ENCODE results near the gene COL4A2.

DNA sequence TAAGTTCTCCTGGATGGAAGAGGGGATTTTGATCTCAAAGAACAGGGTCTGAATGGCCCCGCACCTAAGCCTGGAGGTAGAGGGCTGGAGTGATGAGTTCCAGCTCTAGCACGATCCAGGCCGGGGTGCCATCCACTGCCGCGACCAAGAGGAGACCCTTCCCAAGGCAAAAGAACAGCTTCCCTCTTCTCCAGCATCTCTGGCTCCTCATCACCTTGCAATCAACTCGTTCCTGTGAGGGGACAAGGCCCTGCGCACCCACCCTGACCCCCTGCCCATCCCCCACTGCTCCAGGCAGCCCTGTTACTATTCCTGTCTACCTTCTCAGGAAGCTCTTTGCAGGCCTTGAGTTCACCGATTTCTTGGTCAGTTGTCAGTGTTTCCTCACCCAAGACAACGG lies 17.9 kb upstream of the COL4A2 start:
- TF ChIP-seq GATA2 (IDR thresholded peaks at IDR 0.05; ENCODE audit: low read depth, low read length) = no peak
- TF ChIP-seq GATA3 (IDR thresholded peaks at IDR 0.05; ENCODE audit: low read depth, low read length) = no peak

Measured in SH-SY5Y (cell line).